ENCODE results near the gene ZNF639. TPM values are rescaled to one million over a fixed set of nuclear protein-coding genes. Genes with fewer than 3 reads are reported as not detected.

Gene ZNF639
- total and polyA plus RNA-seq, 10 of the 15 experiments (the other 5 are each of a cell fraction or from before 2014, with no cell fraction given): 16.3 to 61.2 (median 35.3) TPM

DNA sequence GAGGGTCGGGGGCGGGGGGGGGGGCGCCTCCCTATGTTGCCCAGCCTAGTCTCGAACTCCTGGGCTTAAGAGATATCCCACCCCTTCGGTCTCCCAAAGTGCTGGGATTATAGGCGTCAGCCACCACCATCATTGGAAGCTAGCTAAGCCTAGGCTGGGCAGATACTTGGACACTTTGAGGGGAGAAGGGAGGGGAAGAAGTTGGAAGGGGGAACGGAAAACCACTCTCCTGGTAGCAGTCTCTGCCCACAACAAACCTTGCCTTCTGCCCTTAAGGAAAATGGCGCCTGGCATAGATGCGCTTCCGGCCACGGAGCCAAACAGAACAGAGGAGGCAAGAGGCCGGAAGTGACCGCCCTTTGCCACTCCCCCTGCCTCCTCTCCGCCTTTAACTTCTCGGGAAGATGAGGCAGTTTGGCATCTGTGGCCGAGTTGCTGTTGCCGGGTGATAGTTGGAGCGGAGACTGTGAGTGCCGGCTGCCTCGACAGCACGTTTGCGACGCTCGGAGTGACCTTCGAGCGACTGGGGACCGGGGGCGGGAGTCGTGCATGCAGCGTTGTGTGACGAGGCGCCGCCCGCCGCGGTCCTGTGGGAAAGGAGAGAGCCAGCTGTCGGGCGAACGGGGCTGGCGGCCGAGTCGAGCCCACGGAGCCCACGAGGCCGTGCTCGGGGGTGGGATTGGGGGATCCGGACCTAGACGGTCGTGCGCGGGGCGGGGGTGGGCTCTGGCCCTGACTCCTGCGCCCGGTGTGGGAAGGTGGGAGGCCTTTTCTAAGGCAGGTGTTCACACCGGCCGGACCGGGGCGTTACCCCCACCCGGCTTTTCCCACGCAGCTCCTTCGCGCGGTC is 24.7 kb downstream of the ZNF639 start, which contains the start of gene MFN1 (continued):
- no peak for TF ChIP-seq SMAD1 (IDR thresholded peaks at IDR 0.05; ENCODE audit: low read depth, partially characterized antibody)
- TF ChIP-seq, protein P1, sequence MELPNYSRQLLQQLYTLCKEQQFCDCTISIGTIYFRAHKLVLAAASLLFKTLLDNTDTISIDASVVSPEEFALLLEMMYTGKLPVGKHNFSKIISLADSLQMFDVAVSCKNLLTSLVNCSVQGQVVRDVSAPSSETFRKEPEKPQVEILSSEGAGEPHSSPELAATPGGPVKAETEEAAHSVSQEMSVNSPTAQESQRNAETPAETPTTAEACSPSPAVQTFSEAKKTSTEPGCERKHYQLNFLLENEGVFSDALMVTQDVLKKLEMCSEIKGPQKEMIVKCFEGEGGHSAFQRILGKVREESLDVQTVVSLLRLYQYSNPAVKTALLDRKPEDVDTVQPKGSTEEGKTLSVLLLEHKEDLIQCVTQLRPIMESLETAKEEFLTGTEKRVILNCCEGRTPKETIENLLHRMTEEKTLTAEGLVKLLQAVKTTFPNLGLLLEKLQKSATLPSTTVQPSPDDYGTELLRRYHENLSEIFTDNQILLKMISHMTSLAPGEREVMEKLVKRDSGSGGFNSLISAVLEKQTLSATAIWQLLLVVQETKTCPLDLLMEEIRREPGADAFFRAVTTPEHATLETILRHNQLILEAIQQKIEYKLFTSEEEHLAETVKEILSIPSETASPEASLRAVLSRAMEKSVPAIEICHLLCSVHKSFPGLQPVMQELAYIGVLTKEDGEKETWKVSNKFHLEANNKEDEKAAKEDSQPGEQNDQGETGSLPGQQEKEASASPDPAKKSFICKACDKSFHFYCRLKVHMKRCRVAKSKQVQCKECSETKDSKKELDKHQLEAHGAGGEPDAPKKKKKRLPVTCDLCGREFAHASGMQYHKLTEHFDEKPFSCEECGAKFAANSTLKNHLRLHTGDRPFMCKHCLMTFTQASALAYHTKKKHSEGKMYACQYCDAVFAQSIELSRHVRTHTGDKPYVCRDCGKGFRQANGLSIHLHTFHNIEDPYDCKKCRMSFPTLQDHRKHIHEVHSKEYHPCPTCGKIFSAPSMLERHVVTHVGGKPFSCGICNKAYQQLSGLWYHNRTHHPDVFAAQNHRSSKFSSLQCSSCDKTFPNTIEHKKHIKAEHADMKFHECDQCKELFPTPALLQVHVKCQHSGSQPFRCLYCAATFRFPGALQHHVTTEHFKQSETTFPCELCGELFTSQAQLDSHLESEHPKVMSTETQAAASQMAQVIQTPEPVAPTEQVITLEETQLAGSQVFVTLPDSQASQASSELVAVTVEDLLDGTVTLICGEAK (IDR thresholded peaks at IDR 0.05; ENCODE audit: borderline replicate concordance): peak; percentile 92
- peak; percentile 81 for TF ChIP-seq NR2C1 (IDR thresholded peaks at IDR 0.05)
- TF ChIP-seq POLR2A (IDR thresholded peaks at IDR 0.05; ENCODE audit: low read depth, low read length): peak; percentile 98
- no peak for TF ChIP-seq KDM1A (IDR thresholded peaks at IDR 0.05; ENCODE audit: borderline replicate concordance)
- TF ChIP-seq, protein P2, sequence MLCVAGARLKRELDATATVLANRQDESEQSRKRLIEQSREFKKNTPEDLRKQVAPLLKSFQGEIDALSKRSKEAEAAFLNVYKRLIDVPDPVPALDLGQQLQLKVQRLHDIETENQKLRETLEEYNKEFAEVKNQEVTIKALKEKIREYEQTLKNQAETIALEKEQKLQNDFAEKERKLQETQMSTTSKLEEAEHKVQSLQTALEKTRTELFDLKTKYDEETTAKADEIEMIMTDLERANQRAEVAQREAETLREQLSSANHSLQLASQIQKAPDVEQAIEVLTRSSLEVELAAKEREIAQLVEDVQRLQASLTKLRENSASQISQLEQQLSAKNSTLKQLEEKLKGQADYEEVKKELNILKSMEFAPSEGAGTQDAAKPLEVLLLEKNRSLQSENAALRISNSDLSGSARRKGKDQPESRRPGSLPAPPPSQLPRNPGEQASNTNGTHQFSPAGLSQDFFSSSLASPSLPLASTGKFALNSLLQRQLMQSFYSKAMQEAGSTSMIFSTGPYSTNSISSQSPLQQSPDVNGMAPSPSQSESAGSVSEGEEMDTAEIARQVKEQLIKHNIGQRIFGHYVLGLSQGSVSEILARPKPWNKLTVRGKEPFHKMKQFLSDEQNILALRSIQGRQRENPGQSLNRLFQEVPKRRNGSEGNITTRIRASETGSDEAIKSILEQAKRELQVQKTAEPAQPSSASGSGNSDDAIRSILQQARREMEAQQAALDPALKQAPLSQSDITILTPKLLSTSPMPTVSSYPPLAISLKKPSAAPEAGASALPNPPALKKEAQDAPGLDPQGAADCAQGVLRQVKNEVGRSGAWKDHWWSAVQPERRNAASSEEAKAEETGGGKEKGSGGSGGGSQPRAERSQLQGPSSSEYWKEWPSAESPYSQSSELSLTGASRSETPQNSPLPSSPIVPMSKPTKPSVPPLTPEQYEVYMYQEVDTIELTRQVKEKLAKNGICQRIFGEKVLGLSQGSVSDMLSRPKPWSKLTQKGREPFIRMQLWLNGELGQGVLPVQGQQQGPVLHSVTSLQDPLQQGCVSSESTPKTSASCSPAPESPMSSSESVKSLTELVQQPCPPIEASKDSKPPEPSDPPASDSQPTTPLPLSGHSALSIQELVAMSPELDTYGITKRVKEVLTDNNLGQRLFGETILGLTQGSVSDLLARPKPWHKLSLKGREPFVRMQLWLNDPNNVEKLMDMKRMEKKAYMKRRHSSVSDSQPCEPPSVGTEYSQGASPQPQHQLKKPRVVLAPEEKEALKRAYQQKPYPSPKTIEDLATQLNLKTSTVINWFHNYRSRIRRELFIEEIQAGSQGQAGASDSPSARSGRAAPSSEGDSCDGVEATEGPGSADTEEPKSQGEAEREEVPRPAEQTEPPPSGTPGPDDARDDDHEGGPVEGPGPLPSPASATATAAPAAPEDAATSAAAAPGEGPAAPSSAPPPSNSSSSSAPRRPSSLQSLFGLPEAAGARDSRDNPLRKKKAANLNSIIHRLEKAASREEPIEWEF (IDR thresholded peaks at IDR 0.05; ENCODE audit: insufficient replicate concordance, low read depth, low read length): no peak
- TF ChIP-seq NFXL1 (IDR thresholded peaks at IDR 0.05; ENCODE audit: borderline replicate concordance): no peak
- TF ChIP-seq RBBP5 (conservative IDR thresholded peaks at IDR 0.05): no peak
- TF ChIP-seq, protein P3, sequence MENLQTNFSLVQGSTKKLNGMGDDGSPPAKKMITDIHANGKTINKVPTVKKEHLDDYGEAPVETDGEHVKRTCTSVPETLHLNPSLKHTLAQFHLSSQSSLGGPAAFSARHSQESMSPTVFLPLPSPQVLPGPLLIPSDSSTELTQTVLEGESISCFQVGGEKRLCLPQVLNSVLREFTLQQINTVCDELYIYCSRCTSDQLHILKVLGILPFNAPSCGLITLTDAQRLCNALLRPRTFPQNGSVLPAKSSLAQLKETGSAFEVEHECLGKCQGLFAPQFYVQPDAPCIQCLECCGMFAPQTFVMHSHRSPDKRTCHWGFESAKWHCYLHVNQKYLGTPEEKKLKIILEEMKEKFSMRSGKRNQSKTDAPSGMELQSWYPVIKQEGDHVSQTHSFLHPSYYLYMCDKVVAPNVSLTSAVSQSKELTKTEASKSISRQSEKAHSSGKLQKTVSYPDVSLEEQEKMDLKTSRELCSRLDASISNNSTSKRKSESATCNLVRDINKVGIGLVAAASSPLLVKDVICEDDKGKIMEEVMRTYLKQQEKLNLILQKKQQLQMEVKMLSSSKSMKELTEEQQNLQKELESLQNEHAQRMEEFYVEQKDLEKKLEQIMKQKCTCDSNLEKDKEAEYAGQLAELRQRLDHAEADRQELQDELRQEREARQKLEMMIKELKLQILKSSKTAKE (IDR thresholded peaks at IDR 0.05; ENCODE audit: low read depth, poor library complexity, severe bottlenecking): no peak
- TF ChIP-seq STAT3 (IDR thresholded peaks at IDR 0.05; ENCODE audit: low read depth, low read length): no peak
- no peak for TF ChIP-seq RAD21 (IDR thresholded peaks at IDR 0.05; ENCODE audit: insufficient read depth, low read depth, low read length)
- no peak for TF ChIP-seq BCL11A (IDR thresholded peaks at IDR 0.05; ENCODE audit: low read depth, low read length)
- no peak for TF ChIP-seq NRF1 (conservative IDR thresholded peaks at IDR 0.05; ENCODE audit: low read depth, low read length)
- no peak for TF ChIP-seq KLF5 (IDR thresholded peaks at IDR 0.05; ENCODE audit: partially characterized antibody)

Data from GM12878 (cell line).